Middle frontal gyrus (tissue), 1 donor: ENCODE results near the gene ERVMER34-1.
A peak's percentile ranks its signal among the peaks of the same experiment; 100 is the strongest.

ENCODE experiments used
- DNase-seq: peaks from one replicate; pipeline ENCODE4 v3.0.0-alpha.2; 2015; ENCODE audit warnings: low spot score; ENCODE audit errors: extremely low spot score

The ERVMER34-1 gene, protein sequence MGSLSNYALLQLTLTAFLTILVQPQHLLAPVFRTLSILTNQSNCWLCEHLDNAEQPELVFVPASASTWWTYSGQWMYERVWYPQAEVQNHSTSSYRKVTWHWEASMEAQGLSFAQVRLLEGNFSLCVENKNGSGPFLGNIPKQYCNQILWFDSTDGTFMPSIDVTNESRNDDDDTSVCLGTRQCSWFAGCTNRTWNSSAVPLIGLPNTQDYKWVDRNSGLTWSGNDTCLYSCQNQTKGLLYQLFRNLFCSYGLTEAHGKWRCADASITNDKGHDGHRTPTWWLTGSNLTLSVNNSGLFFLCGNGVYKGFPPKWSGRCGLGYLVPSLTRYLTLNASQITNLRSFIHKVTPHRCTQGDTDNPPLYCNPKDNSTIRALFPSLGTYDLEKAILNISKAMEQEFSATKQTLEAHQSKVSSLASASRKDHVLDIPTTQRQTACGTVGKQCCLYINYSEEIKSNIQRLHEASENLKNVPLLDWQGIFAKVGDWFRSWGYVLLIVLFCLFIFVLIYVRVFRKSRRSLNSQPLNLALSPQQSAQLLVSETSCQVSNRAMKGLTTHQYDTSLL

DNA sequence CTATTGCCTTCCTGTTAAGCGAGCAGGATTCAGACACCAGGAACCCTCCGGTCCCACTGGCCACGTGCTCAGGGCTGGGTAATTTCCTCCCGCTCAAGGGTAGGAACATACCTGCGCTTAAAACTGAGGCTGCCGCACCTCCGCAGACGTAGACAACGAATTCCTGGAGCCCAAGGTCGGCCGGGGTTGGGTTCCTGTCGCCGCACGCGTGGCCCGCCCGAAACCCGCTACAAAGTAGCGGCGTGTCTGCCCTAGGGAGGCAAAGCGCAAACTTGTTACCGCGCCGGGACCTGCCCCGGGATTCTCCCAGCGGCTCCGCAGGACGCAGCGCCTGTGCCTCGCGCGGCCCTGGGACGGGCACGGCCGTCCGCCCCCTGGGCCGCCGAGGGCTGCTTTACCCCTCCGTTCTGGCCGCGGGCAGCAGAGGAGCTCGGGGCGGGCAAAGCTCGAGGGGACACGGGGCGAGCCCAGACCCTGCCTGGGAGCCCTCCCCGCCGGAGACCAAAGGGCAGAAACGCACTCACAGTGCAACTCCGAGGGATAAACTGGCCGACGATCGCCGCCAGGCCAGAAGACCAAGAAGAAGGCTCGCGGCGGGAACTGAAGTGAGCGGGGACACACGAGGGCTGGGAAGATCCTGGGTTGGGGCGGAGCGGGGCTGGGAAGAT, at the start of gene ERVMER34-1:
ERVMER34-1 (minus strand) TSS at position 607 of the 668 bp plus-strand sequence. CDS start 5,905 bp downstream, outside the sequence.
- no peak for DNase-seq

DNA sequence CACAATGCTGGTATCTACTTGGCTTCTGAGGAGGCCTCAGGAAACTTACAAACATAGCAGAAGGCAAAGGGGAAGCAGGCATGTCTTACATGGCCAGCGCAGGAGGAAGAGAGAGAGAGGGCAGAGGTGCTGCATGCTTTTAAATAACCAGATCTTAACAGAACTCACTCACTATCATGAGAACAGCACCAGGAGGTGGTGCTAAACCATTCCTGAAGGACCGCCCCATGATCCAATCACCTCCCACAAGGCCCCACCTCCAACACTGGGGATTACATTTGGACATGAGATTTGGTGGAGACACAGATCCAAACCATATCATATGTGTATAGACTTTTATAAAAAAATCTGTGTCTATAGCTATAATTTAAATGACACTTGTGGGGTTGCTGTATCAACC, 48.6 kb upstream of the ERVMER34-1 start:
- no peak for DNase-seq

DNA sequence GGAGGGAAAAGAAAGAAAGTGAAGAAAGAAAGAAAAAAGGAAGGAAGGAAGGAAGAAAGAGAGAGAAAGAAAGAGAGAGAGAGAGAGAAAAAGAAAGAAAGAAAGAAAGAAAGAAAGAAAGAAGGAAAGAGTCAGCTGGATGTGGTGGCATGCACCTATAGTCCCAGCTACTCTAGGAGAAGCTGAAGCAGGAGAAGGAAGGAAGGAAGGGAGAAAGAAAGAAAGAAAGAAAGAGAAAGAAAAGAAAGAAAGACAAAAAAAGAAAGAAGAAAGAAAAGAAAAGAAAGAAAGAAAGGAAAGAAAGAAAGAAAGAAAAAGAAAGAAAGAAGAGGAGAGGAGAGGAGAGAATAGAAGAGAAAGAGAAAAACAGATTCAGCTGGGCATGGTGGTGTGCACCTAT, 44.3 kb upstream of the ERVMER34-1 start:
- DNase-seq: no peak

DNA sequence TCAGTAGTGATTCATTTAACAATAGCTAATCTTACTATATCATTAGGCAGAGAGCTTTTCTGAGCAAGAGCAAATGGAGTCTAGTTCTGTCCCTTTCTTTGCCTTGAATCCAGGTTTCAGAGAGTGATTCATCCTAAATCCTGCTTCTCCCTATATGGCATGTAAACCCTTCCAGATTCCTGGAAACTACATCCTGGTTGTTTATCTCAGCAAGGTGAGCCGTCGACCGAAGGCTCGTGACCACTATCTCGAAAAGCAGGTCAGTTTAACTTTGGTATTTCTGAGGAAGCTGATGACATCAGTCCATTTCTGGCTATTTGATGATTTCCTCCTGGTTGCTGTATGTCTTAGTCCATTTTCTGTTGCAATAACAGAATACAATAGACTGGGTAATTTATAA, 40.7 kb upstream of the ERVMER34-1 start:
- no peak for DNase-seq

DNA sequence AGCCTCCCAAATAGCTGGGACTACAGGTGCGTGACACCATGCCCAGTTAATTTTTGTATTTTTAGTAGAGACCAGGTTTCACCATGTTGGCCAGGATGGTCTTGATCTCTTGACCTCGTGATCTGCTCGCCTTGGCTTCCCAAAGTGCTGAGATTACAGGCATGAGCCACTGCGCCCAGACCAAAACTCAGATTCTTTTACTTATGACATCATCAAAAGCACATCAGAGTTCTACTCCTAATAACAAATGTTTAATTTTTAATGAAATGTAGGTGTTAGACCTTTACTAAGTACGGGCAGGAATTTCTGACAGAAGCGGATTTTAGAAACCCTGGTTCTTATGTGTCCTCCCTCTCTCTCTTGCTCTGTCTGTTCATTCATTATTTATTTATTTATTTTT, 38.5 kb upstream of the ERVMER34-1 start:
- no peak for DNase-seq

DNA sequence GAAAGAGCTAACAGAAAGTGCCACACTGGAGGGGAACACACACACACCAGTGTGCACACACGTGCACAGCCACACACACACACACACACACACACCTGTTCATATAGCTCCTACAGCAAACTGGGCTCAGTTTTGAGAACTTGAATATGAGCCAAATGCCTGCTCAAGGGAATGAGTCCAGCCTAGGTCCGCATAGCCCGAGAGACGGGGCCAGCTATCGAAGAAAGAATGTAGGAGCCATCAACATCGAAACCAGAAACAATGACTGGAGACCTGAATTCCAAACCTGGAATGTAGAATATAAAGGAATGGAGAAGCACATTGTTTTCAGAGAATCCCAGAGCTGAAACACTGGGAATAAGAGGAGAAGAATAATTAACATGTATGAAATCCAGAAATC, 37.6 kb upstream of the ERVMER34-1 start:
- DNase-seq: no peak

DNA sequence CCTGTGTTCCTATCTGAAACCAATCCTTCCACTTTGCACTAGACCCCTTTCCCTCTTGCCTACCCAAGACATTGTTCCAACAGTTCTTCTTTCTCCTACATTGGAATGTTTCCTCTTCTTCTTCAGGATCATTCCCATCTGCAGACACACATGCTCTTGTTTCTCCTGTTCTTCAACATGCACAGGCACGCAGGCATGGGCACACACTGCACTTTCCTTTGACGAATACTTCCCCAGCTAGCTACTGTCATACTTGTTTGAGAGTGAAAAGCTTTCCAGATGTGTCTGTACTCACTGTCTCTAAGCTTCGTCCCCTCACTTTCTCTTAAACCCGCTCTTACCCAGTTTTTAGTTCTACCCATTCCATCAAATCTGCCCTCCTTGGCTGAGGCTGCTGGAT, 31.8 kb upstream of the ERVMER34-1 start:
- no peak for DNase-seq

DNA sequence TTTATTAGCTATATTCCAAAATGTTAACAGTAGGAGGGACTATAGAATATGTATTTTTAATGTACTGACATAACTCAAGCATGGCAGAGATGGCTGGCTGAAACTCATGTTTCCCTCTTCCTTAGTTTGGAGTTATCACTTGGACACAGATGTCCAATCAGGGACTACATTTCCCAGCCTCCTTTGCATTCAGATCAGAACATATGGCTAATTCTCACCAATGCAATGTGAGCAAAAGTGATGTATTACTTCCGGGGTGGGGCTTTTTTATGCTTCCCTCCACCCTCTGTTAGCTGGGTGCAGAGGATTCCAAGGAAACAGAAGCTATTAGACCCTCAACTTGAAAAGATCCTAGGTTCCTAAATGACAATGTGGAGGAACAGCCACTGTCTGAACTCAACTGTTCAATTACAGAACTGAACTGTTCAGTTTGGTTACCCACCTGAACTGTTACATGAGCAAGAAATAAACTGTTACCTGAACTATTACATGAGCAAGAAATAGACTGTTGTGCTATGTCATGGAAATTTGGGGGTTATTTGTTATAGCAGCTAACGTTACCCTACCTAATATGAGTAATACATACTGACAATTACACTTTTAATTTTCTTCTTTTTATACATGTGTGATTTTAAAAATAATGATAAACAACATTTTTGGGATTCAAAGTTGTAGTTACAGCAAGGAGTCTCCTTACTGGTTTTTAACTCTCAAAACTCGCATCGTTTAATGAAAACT, 29.6 kb upstream of the ERVMER34-1 start:
- no peak for DNase-seq

DNA sequence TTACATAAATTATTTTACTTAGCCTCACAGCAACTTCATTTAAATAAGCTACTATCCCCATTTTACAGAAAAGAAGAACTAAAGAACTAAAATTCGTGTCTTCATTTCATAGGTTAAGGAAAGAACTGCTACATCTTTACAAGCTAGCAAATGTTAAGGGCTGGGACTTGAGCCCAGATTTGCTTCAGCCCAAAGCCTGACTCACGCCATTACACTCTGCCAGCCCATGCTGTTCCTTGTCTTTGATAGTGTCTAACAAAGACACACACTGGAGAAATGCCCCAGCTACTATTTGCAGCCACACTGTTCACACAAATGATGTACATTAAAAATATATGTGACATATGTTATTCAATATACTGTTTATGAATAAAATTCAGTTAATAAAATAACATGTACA, 29.0 kb upstream of the ERVMER34-1 start:
- DNase-seq: peak; percentile 20

DNA sequence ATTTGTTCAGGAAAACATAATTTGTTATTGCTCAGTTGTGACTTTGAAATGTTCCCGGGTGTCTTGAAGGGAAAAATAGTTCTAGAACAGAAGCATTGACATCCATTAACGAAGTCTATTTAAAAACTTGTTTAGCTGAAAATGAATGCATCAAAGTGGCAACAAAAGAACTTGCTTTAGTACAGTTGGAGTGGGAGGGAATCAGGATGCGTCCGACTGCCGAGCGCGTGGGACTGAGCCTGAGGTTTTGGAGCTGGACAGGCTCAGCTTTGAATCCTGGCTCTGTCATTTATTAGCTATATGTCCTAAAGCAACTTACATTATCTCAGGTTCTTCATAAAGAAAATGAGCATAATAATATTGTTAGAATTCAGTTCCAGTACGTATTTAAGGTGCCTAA, 9.0 kb upstream of the ERVMER34-1 start:
- DNase-seq: no peak

DNA sequence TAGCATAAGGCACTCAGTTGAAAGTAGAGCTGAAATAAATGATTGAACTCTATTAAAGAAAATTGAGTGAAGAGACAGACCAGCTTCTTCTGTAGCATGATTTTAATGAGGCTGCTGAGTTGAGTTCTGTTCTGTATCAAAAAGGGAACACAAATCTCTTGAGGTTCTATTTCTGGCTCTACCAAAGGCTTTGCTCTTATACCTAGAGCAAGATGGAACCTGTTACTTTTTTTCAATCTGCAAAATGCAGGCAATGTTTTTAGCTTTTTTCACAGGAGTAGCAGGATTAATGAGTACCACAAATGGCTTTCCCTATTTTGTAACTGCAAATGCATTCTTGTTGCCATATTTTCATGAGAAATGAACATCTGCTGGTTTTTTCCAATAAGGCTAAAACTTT, 4.2 kb upstream of the ERVMER34-1 start:
- DNase-seq: peak; percentile 6

DNA sequence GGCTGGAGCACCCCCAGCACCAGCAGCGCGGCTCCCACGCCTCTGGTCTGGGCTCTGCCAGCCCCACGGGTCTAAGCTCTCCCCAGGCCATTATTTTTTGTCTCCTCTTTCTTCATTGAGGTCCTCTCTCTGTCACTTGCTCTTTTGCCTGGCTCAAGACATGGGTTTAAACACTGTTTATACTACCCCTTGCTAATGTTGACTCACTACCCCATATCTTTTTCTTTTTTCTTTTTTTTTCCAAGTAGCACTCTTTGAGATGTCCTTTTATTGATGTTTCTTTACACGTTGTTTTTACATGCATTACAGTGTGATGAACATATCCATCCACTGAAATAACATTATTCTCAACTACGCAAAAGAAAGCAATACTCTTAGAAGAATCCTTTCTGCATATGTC, 1.7 kb upstream of the ERVMER34-1 start:
- DNase-seq: no peak

DNA sequence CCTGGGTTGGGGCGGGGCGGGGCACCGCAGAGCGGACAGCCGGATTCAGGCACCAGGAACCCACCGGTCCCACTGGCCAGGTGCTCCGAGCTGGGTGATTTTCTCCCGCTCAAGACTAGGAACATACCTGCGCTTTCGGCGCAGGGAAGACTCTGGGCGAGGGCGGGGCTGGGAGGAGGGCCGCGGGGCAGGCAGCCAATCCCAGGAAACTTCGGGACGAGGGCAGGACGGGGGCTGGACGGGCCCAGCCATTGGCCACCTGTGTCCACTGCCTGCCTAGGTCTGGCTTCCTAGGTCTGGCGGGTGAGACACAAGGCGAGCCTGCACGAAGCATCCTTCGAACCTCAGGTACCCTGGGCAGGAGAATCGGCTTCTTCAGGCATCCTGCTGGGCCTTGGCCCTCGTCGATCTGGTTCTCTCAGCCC, 274 bp upstream of the ERVMER34-1 start:
- DNase-seq: no peak

DNA sequence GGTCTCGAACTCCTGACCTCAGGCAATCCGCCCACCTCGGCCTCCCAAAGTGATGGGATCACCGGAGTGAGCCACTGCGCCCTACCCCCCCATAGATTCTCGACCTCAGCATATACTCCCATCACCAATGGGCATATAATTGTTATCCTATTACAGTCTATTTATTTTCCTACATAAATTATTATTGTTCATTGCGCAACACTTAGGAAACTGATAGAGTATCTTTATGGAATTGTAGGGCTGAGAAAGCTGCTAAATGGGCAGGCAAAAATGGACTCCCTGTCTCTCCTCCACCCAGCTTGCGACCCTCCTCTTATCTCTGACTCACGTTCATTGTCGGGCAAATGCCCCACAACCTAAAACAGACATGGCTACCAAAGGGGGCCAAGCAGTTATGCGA, 1.0 kb downstream of the ERVMER34-1 start:
- DNase-seq: no peak

DNA sequence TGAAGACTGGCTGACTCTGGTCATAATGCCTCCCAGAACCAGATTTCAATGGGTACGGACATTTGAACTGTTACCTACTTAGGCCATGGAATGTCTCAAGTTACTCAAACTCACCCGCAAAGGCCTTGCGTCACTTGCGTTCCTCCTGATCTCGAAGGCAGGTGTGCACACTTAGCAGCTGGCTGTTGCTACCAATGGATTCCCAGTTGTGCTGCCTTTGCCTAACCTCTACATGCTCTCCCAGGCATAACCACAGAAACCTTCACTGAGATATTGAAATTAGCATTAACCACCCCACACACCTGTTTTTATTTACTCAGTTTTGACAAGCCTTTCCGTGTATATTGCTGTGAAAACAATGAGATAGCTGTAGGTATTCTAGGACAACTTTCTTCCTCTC, 2.8 kb downstream of the ERVMER34-1 start:
- no peak for DNase-seq

DNA sequence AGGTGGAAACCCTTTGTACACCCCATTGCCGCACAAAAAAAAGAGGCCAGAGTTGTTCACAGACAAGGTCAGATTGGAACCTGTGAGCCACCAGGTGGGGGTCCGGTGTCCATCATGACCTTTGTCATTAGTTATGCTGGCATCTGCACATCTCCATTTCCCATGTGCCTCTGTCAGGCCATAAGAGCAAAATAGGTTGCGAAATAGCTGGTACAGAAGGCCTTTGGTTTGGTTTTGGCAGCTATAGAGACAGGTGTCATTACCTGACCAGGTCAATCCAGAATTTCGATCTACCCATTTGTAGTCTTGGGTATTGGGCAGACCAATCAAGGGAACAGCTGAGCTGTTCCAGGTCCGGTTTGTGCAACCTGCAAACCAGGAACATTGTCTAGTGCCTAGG, 6.6 kb downstream of the ERVMER34-1 start:
- DNase-seq: no peak

DNA sequence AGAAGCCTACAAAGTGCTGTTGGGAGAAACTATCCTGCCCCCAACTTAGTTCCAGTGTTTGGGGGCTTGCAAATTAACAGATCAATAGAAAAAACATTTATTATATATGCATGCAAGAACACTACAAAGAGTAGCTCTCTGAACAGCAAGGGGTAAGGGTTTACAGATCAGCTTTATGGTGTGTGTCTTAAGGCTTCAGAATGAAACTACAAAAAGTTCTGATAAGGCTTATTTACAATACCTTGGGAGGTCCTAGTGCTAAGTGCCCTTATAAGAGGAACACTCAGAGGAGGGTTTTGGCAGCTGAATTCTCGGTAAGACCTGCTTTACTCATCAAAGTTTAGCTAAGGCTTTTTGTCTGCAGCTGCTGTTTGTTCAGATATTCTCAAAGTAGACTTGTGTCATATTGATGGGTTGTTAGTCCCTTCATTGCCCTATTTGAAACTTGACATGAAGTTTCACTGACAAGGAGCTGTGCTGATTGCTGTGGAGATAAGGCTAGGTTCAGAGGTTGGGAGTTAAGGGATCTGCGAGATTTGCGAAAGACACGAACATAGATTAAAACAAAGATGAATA, 7.7 kb downstream of the ERVMER34-1 start:
- DNase-seq: no peak

DNA sequence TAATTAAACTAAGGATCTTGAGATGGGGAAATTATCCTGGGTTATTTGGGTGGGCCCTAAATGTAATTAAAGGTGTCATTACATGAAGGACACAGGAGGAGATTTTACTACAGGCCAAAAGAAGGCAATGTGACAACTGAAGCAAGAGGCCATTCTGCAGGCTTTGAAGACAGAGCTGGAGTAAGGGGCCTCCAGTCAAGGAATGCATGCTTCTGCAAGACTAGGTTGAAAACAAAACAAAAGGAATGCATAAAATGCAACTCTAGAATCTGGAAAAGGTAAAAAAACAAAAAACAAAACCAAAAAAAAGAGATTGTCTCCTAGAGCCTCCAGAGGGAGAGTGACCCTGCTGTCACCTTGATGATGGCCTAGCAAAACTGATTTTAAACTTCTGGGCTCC, 21.6 kb downstream of the ERVMER34-1 start:
- no peak for DNase-seq

DNA sequence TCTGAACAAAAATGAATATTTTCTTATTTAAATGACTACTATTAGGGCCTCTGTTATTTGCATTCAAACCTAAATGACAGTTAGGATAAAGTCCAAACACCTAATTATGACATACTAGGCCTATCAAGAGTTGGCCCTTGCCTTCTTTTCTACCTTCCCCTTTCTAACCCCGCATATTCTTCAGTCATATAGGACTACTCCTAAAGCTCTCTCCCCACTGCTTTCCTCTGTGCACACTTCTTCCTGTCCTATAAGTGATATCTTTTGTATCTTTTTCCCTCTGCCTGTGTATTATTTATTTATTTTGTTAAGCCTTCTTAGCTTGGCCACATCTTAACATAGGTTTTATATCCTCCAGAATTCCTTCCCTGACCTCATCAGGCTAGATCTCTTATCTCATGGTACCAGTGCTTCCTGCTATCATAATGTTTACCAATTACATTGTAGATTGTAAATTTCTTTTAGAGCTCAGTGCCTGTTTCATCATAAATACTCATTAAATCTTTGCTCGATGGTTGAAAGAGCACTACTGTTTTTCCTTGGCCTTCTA, 22.5 kb downstream of the ERVMER34-1 start:
- no peak for DNase-seq

DNA sequence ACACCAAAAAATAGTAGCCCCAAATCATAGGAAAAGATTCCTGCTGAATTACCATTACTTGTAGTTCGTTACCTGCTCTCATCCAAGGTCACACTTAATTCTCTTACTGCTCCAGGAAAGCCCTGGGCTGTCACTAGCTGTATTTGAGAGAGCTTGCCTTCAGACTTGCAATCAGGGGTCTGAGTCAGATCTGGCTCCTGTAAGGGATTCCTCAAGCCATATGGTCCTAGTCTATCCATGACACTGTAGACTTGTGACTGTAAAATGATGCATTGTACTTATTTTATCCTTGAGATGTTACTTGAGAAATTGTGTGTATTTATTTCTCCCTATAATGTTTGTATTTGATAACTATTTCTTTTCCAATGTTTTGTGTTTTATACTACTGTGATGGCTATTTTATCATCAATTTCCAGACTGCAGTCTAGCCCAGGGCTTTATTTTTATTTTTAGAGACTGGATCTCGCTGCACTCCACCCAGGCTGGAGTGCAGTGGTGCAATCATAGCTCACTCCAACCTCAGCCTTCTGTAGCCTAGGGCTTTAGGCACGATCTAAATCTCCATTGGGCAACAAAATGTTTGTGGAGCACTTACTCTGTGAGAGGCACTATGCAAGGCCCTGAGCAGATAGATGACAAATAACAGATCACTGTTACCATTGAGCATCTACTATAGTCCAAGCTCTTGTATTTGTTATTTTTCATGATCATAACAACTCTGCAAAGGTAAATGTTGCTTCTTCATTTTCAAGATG, 24.2 kb downstream of the ERVMER34-1 start:
- no peak for DNase-seq
